GM12892 (cell line): ENCODE data around the gene PGAM5.
"Not testable (repeated sequence)": the region's sequence is repeated elsewhere in the genome, so short reads cannot be mapped to it uniquely, and the experiment has no call there.

Experiments
- DNase-seq: peaks from one replicate; pipeline ENCODE4 v3.0.0; 2011; ENCODE audit not compliant: insufficient read length
- FAIRE-seq: peaks from 2 replicates; lab custom pipeline; 2011; peaks lifted over from hg19 to GRCh38; lab: Jason Lieb, UNC
- POLR2A ChIP-seq: IDR thresholded peaks from 2 replicates; pipeline ENCODE4 v1.6.1; 2011; ENCODE audit warnings: low read depth, low read length, control low read depth
- POLR2AphosphoS5 ChIP-seq: IDR thresholded peaks from 2 replicates; pipeline ENCODE4 v1.6.1; 2011; ENCODE audit warnings: low read depth, low read length, control low read depth
- TAF1 ChIP-seq: IDR thresholded peaks from 2 replicates; pipeline ENCODE4 v1.6.1; 2011; ENCODE audit warnings: low read depth, mild to moderate bottlenecking, control low read depth, low read length, borderline replicate concordance

PGAM5 gene

GRCh38 chr12:132741620-132742019 lies 31.0 kb downstream of the PGAM5 start:
- DNase-seq = no peak
- no peak for FAIRE-seq
- no peak for TF ChIP-seq TAF1
- TF ChIP-seq POLR2AphosphoS5 = no peak

- FAIRE-seq (no peak), DNase-seq (no peak)
These were observed 33.2 kb downstream of the PGAM5 start for GRCh38 chr12:132743831-132744230.

GRCh38 chr12:132746613-132747012 lies 36.0 kb downstream of the PGAM5 start:
- no peak for DNase-seq
- TF ChIP-seq POLR2A (no peak), TAF1 (no peak), POLR2AphosphoS5 (no peak)
- FAIRE-seq = no peak

More at GRCh38 chr12:132743831-132744230, 33.2 kb downstream of the PGAM5 start:
- TF ChIP-seq TAF1 (no peak), POLR2A (no peak), POLR2AphosphoS5 (no peak)

- no peak for TF ChIP-seq TAF1
- no peak for TF ChIP-seq POLR2A
- no peak for TF ChIP-seq POLR2AphosphoS5
- no peak for FAIRE-seq
- no peak for DNase-seq
These were observed 36.8 kb downstream of the PGAM5 start for GRCh38 chr12:132747395-132747794.

GRCh38 chr12:132747896-132748295 lies 37.3 kb downstream of the PGAM5 start:
- no peak for FAIRE-seq
- no peak for TF ChIP-seq POLR2A
- TF ChIP-seq TAF1 = no peak
- no peak for TF ChIP-seq POLR2AphosphoS5
- DNase-seq = no peak

GRCh38 chr12:132748319-132748718 lies 37.7 kb downstream of the PGAM5 start:
- TF ChIP-seq TAF1 = no peak
- TF ChIP-seq POLR2A = no peak
- TF ChIP-seq POLR2AphosphoS5 = no peak
- DNase-seq = no peak
- no peak for FAIRE-seq

- not testable (repeated sequence) for DNase-seq, FAIRE-seq
These were observed 43.0 kb downstream of the PGAM5 start for GRCh38 chr12:132753670-132754069.

- DNase-seq = no peak
- no peak for FAIRE-seq
- no peak for TF ChIP-seq TAF1
- TF ChIP-seq POLR2A = no peak
- TF ChIP-seq POLR2AphosphoS5 = no peak
These were observed 43.7 kb downstream of the PGAM5 start for GRCh38 chr12:132754160-132754932.

GRCh38 chr12:132758825-132759224 lies 48.2 kb downstream of the PGAM5 start:
- not testable (repeated sequence) for DNase-seq, FAIRE-seq

GRCh38 chr12:132759359-132759758 lies 48.7 kb downstream of the PGAM5 start:
- no peak for TF ChIP-seq POLR2A
- TF ChIP-seq TAF1 = no peak
- TF ChIP-seq POLR2AphosphoS5 = no peak
- FAIRE-seq = no peak
- DNase-seq = no peak

GRCh38 chr12:132761032-132761920 lies 50.6 kb downstream of the PGAM5 start, which contains the start of gene ANKLE2:
Gene ANKLE2, minus strand, starts transcription at chr12:132761832. Its CDS starts 34 bp downstream, at chr12:132761798.
- no peak for TF ChIP-seq POLR2AphosphoS5
- no peak; the same call in 1 of the 2 replicates for TF ChIP-seq POLR2A
- TF ChIP-seq TAF1 = peak; percentile 20; the same call in 1 of the 2 replicates
- peak; percentile 50 for DNase-seq
- no peak for FAIRE-seq
